B cell (primary cell): ENCODE data around the gene CH25H.

Experiments
- EZH2 ChIP-seq: IDR thresholded peaks from 2 replicates; pipeline ENCODE4 v1.6.1; 2012; ENCODE audit warnings: borderline replicate concordance, low read depth, mild to moderate bottlenecking, moderate library complexity, low read length; ENCODE audit not compliant: insufficient read depth, poor library complexity, severe bottlenecking
- TF ChIP-seq, protein P1 (sequence below): fragments of 200-600 bp; IDR thresholded peaks from one replicate; pipeline ENCODE4 v1.8.0; 2022; ENCODE audit warnings: antibody characterized with exemption, mild to moderate bottlenecking

- no peak for TF ChIP-seq EZH2
- TF ChIP-seq, protein P1, sequence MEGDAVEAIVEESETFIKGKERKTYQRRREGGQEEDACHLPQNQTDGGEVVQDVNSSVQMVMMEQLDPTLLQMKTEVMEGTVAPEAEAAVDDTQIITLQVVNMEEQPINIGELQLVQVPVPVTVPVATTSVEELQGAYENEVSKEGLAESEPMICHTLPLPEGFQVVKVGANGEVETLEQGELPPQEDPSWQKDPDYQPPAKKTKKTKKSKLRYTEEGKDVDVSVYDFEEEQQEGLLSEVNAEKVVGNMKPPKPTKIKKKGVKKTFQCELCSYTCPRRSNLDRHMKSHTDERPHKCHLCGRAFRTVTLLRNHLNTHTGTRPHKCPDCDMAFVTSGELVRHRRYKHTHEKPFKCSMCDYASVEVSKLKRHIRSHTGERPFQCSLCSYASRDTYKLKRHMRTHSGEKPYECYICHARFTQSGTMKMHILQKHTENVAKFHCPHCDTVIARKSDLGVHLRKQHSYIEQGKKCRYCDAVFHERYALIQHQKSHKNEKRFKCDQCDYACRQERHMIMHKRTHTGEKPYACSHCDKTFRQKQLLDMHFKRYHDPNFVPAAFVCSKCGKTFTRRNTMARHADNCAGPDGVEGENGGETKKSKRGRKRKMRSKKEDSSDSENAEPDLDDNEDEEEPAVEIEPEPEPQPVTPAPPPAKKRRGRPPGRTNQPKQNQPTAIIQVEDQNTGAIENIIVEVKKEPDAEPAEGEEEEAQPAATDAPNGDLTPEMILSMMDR, result no peak
Measured at GRCh38 chr10:89182894-89183293, 24.2 kb downstream of the CH25H start.
